K562 treated with DMSO at 1 percent for 12 hours (cell line): ENCODE measurements around the gene RSKR. TPM values are rescaled to one million over a fixed set of nuclear protein-coding genes. Genes with fewer than 3 reads are reported as not detected.

Source experiments
- total RNA-seq: library from RNA; unstranded; fragments of 300-600 nt; gene quantifications from 2 replicates; pipeline ENCODE4 v1.2.3, GENCODE V29; 2022; ENCODE audit not compliant: insufficient read depth

Gene RSKR
- 4.1 and 22.2 TPM in 2 replicates for total RNA-seq

GRCh38 chr17:28613931-28614381 lies at the start of gene RSKR:
Gene RSKR, minus strand, starts transcription at chr17:28614185. Its CDS starts 24 bp downstream, at chr17:28614161.

DNA sequence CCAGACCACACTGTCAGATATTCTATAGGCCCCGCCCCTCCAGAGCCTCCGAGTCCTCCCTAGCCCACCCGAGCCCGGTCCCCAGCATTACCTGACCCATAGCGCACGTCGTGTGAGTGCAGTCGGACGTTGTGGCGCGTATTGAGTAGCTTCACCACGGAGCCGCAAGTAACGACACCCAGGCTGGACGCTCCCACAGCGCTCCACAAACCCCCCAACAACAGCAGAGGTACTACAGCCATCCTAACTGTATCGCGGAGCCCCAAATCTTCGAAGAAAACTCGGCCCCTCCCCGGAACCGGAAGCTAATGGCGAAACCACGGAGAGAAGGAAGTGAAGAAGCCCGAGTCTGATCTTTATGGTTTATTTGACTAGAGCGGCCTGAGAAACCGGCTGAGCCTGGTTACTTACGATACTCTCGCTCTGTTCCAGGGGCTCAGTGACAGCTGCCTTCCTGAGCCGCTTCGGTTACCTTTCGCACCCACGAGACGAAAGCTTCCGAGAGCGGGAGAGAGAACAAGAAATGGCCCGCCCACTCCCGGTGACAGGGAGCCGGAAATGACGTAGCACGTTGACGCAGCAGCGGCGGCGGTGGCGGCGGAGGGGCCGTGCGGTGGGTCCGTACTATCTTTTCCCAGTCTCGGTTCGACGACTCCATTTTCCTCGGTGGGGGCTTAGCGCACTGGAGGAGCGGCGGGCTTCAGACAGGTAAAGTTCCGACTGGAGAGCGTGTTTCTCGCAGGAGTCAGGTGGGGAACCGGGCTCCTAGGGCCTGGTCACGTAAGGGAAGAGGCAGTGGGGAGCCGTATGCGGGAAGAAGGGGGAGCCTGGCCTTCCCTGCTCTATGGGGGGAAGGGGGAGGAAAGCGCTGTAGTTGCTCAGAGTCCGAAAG lies 47.9 kb upstream of the RSKR start, which contains the start of the genes SDF2 and SUPT6H:
Gene SDF2, minus strand, starts transcription at position 272 of the 892 bp plus-strand sequence. Its CDS starts 30 bp downstream, at position 242.
Gene SUPT6H, plus strand, starts transcription at position 571 of the 892 bp plus-strand sequence. CDS start 11,197 bp downstream, outside the sequence.

GRCh38 chr17:28644787-28645575 lies 31.0 kb upstream of the RSKR start, which contains the start of gene BLTP2:
Gene BLTP2, minus strand, starts transcription at chr17:28645158. Its CDS starts 102 bp downstream, at chr17:28645056.

DNA sequence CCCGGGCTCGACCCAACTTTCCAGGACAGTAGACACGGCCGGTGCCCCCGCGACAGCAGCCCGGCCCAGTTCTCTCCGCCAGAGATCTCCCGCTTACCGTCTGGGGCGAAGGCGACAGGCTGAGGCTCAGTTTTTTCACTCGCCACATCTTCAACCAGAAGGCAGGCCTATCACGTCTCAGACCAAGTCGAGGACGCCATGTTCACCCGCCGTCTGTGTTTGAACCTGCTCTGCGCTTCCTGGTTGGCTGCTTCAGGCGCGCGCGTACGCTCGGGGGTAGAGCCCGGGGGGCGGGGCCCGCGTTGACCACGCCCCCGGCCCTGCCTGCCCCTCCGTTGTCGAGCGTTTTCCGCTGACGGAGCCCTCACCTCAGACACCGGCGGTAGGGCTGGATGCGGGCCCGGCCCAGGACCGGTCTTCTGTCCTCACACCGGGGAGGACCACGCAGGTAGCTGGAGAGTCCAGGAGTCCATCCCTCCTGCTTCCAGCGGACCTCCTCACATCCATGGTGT lies 15.1 kb downstream of the RSKR start, which contains the start of gene SPAG5:
Gene SPAG5, minus strand, starts transcription at position 227 of the 512 bp plus-strand sequence. Its CDS starts 79 bp downstream, at position 148.

GRCh38 chr17:28576758-28577465 lies 37.1 kb downstream of the RSKR start, which contains the start of gene ALDOC:
Gene ALDOC, minus strand, starts transcription at chr17:28576895. Its CDS starts 1,363 bp downstream, at chr17:28575532.

DNA sequence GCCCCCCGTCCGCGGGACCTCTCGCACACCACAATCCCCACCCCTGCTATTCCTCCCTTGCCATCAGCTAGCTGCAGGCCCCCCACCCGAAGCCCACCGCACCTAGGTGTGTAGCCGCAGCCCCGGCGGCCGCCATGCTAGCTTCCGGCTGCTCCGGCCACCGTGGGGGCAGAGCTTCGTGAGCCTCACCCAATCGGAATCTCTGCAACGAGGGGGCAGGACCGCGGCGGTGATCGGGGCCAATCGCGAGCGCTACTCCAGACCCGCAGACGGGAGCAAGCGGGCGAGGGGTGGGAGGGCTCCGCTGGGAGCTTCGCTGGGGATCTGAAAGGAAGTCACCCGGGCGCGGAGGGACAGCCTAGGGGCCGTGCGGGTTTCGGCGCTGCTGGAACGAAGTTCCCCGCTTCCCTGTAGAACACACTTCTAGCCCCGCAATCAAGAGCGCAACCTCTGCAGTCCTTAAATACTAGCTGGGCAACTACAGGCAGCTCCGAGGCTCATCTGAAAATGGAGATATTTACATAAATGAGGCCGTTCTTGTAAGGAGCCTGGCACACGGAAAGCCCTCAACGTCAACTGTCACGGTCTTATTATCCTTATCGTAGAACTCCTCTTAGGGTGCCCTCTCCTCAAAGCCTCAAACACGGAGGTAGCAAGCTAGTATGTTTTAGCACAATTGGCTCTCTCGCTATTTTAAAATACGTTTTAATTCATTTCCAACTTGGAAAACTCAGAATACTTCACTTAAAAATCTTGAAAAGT lies 42.4 kb downstream of the RSKR start, which contains the start of gene PIGS:
Gene PIGS, minus strand, starts transcription at position 164 of the 762 bp plus-strand sequence. Its CDS starts 28 bp downstream, at position 136.

Other genes starting within 250 kb of the RSKR start
- not detected in 2 replicates for gene SEBOX, start 249.0 kb downstream of the RSKR start, total RNA-seq
- gene VTN, start 243.9 kb downstream of the RSKR start, total RNA-seq = 0.46 and 0.51 TPM in 2 replicates
- gene SARM1, start 242.5 kb downstream of the RSKR start, total RNA-seq = 0.94 and 3.4 TPM in 2 replicates
- 0.89 and 4.3 TPM in 2 replicates for gene SLC46A1, start 208.0 kb downstream of the RSKR start, total RNA-seq
- not detected in 2 replicates for gene SLC13A2, start 140.5 kb downstream of the RSKR start, total RNA-seq
- gene FOXN1, start 107.8 kb downstream of the RSKR start, total RNA-seq = not detected in 2 replicates
- 39.8 and 45.5 TPM in 2 replicates for gene UNC119, start 61.6 kb downstream of the RSKR start, total RNA-seq
- 53.7 and 110 TPM in 2 replicates for gene PIGS, start 42.7 kb downstream of the RSKR start, total RNA-seq
- 40.3 and 62.1 TPM in 2 replicates for gene ALDOC, start 37.3 kb downstream of the RSKR start, total RNA-seq
- 98.4 and 152 TPM in 2 replicates for gene SPAG5, start 15.2 kb downstream of the RSKR start, total RNA-seq
- gene BLTP2, start 31.0 kb upstream of the RSKR start, total RNA-seq = 18.5 and 92.2 TPM in 2 replicates
- 70.9 and 90.0 TPM in 2 replicates for gene SDF2, start 47.7 kb upstream of the RSKR start, total RNA-seq
- 29.5 and 79.1 TPM in 2 replicates for gene SUPT6H, start 48.0 kb upstream of the RSKR start, total RNA-seq
- gene PROCA1, start 97.7 kb upstream of the RSKR start, total RNA-seq = 3.8 and 8.4 TPM in 2 replicates
- gene RAB34, start 103.7 kb upstream of the RSKR start, total RNA-seq = not detected in 2 replicates
- 2,324 and 3,638 TPM in 2 replicates for gene RPL23A, start 105.8 kb upstream of the RSKR start, total RNA-seq
- 7.9 and 10.9 TPM in 2 replicates for gene TLCD1, start 112.0 kb upstream of the RSKR start, total RNA-seq
- gene NEK8, start 114.6 kb upstream of the RSKR start, total RNA-seq = 2.8 and 3.3 TPM in 2 replicates
- 104 and 114 TPM in 2 replicates for gene TRAF4, start 129.8 kb upstream of the RSKR start, total RNA-seq
- gene FAM222B, start 228.6 kb upstream of the RSKR start, total RNA-seq = 6.6 and 34.6 TPM in 2 replicates
- gene ERAL1, start 240.8 kb upstream of the RSKR start, total RNA-seq = 74.7 and 97.3 TPM in 2 replicates